ENCODE data around the gene HUWE1. TPM values are rescaled to one million over a fixed set of nuclear protein-coding genes. Genes with fewer than 3 reads are reported as not detected.

HUWE1 gene
- total RNA-seq, 1 donor: 167 TPM

DNA sequence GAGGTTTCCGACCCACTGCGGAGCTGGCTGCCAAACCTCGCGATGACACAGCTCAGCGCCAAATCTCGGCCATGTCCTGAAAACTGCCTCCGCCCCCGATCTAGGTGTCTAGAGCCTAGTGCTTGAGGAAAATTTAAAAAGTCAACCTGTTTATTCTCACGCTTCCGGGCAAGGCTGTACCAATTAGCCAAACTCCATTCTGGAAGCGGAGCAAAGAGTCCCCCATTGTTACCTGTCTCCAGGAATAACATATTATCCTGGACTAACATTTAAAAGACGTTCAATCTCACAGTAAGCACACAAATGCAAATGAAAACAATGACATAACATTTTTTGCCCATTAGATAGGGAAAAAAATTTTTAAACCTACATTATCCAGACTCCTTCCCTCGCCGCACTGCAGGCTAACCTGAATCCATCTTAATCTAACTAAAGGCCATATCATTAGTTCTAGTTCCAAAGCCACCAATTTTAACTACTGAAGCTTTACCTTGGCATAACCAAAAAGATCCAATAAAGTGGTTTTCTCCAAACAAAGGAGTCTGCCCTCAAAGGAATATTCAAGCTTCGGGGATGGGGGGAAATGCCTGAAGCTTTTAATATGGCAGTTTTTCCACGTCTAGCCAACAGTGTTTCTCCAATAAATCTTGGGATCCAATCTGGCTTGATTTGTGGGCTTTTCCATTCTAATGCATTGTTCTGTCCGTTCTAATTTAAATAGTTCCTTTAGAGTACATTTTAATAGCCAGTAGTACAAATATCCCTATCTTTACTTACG, 1.9 kb downstream of the HUWE1 start:
- peak overlapping the region; percentile 73 for H3K4me3 ChIP-seq (ENCODE audit: low read depth, low read length)
- TF ChIP-seq, protein P1, sequence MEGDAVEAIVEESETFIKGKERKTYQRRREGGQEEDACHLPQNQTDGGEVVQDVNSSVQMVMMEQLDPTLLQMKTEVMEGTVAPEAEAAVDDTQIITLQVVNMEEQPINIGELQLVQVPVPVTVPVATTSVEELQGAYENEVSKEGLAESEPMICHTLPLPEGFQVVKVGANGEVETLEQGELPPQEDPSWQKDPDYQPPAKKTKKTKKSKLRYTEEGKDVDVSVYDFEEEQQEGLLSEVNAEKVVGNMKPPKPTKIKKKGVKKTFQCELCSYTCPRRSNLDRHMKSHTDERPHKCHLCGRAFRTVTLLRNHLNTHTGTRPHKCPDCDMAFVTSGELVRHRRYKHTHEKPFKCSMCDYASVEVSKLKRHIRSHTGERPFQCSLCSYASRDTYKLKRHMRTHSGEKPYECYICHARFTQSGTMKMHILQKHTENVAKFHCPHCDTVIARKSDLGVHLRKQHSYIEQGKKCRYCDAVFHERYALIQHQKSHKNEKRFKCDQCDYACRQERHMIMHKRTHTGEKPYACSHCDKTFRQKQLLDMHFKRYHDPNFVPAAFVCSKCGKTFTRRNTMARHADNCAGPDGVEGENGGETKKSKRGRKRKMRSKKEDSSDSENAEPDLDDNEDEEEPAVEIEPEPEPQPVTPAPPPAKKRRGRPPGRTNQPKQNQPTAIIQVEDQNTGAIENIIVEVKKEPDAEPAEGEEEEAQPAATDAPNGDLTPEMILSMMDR (IDR thresholded peaks at IDR 0.05; ENCODE audit: insufficient read depth, low read length): no peak
- DNase-seq (ENCODE audit: low read depth): peak; percentile 6

DNA sequence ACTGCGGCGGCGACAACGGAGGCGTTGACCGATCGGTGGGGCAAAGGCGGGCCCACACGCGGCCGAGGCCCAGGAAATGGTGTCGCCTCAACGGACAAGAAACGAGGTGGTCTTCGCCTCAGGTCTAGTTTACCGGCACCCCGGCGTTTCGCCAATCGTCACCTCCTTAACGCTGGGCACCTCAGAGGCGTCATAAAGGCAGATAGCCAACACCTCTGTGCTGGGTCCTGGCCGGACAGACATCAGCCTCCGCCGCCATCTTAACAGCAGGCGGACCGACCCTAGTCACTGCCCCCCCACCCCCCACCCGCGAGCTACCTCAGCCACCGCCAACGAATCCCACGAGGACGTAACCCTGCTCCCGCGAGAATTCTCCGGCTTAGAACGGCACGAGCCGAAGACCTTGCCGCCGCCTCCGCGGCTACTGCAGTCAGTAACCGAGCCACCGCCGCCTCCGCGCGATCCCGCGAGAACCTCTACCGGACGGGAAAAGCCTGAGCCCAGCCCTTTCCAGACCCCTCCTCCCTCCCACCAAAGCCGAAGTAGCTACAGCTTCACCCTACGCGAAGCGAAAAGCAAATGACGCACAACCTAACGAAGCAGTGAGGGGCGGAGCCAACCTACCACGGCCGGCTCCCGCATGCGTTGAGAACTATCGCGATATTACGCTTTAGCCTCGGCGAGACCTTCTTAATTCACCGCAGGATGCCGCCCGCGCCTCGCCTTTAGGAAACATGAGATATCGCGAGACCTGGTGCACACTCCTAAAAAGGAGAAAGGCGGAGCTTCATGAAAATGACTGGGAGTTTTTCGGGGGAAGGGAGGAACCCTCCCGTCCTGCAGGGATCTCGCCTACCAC, 2.7 kb downstream of the HUWE1 start:
- TF ChIP-seq, protein P1 (IDR thresholded peaks at IDR 0.05; ENCODE audit: insufficient read depth, low read length): no peak
- peak overlapping the region; percentile 78 for H3K4me3 ChIP-seq (ENCODE audit: low read depth, low read length)
- peak; percentile 99 for DNase-seq (ENCODE audit: low read depth)

DNA sequence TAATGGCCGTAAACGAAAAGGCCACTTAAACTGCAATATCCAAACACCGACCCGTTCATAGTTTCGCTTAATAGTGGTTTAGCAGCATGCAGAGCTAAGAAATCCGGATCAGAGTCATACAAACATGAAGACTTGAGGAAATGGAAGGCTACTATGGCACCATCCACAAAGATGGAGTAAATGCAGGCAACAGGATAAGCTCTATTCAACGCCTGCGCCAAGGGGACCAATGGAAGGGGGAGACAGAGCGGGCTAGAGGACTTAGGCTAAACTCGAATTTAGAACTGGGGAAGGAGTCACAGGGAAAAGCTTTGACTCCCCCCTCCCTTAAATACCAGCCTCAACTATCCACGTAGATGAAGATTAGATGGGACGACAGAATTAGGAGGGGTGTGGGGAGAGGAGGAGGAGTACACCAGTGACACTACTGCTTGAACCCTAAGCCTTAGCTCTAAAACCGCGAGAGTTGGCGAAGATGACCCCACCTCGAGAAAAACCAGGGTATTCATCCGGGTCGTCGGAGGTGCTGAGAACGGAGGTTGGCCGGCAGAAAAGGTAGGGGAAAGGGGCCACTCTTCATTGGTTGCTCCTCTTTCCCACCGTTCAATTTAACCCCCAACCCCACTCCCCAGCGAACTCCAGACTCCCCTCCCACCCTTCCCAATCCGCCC, 3.5 kb downstream of the HUWE1 start:
- peak; percentile 59 for DNase-seq (ENCODE audit: low read depth)
- peak overlapping the region; percentile 78 for H3K4me3 ChIP-seq (ENCODE audit: low read depth, low read length)
- TF ChIP-seq, protein P1 (IDR thresholded peaks at IDR 0.05; ENCODE audit: insufficient read depth, low read length): no peak

DNA sequence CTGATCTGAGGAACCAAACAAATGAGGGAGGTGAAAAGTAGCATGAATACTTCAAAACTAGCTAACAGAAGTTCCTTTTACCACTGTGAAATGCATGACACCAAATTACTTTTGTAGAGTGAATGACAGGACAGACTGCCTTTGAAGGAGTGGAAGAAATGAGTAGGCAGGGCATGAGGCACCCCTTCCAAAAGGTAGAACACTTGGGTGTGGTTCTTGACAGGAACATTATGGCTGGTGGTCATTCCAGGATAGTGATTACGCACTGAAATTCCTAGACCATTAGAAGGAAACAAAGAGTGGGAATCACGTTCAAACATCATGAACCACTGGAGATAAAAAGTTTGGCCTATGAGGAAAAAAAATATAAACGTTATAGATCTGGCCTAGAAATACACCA, 4.9 kb downstream of the HUWE1 start:
- TF ChIP-seq, protein P1 (IDR thresholded peaks at IDR 0.05; ENCODE audit: insufficient read depth, low read length): no peak
- peak; percentile 43 for DNase-seq (ENCODE audit: low read depth)
- no peak overlapping the region for H3K4me3 ChIP-seq (ENCODE audit: low read depth, low read length)

DNA sequence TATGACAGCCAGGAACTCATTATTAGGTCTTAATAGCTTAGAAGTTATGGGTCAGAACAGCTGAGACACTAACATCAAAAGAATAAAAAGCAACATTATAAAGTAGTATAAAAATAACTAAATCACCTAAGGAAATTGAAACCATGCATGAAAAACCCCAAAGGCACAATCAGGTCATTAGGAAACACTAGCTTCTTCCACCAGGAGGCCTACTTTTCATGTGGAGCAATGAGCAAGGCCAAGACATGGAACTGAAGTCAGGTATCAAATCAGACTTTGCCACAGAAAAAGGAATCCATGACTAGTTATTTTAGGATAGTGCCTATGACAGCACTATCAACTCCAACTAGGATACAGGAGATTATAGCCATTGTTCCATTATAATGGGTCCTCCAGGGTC, 7.9 kb downstream of the HUWE1 start:
- TF ChIP-seq, protein P1 (IDR thresholded peaks at IDR 0.05; ENCODE audit: insufficient read depth, low read length): no peak
- no peak for DNase-seq (ENCODE audit: low read depth)

DNA sequence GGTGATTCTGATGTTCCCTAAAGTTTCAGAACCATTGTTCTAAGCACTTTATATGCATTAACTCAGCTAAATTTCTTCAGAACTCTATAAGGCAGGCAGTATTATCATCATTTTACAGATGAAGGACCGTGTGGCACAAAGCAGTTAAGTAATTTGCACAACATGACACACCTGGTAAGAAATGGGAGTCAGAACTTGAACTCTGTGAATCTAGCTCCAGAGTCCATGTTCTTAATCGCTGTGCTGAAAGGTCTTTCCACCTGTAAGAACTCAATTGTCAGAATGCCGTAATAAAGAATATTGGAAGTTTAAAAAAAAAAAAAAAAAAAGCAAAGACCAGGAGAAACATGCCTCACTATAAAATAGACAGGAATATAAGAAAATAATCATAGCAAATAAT, 9.2 kb downstream of the HUWE1 start:
- no peak for DNase-seq (ENCODE audit: low read depth)
- TF ChIP-seq, protein P1 (IDR thresholded peaks at IDR 0.05; ENCODE audit: insufficient read depth, low read length): no peak
- no peak overlapping the region for H3K4me3 ChIP-seq (ENCODE audit: low read depth, low read length)

More for the DNA sequence above, 7.9 kb downstream of the HUWE1 start:
- no peak overlapping the region for H3K4me3 ChIP-seq (ENCODE audit: low read depth, low read length)

Measured in fibroblast of the aortic adventitia (primary cell).